ENCODE data around the gene BNC2. TPM values are rescaled to one million over a fixed set of nuclear protein-coding genes. Genes with fewer than 3 reads are reported as not detected.

The BNC2 gene
- total RNA-seq, 2 experiments from 2014 or later: not detected

DNA sequence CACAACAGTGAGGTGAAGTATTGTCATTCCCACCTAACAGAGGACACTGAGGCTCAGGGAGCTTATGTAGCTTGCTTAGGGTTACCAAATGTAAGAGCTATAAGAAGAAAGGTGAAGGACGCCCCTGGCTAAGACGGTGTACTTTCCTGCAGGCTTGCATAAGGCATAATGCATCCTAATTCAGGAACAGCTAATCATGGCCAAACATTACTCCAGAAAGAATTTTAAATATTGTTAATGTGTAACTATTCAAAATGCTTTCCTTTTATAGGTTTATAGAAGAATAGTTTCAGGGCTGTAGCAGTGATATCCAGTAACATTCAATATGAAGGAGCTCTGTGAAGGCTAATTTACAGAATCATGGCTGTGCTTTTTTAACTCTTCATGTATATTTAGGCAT lies 479.1 kb downstream of the BNC2 start:
- BruUV-seq (replicated peaks): no TSS peak
- ChIA-PET CTCF (ENCODE audit: unreplicated experiment) (no interaction called here), POLR2A (interaction anchor here (0.8 kb wide), 1 partner anchor 102 kb away, joined by 3 read pairs; no protein-coding TSS in a partner anchor)
- intact Hi-C loops (cut with micrococcal nuclease; ENCODE audit: unreplicated experiment): no loop called here
- Histone ChIP-seq H3K36me3 (ENCODE audit: insufficient read depth, low read length) (no peaks in the 10 kb centered on the region), H4K20me1 (ENCODE audit: insufficient read depth, low read length) (no peaks in the 10 kb centered on the region), H3K4me1 (ENCODE audit: insufficient read depth, low read length, poor library complexity, severe bottlenecking) (no peaks in the 10 kb centered on the region), H2AFZ (ENCODE audit: low read length) (no peak overlapping the region), H3K9me2 (ENCODE audit: insufficient read depth, low read length) (no peaks in the 10 kb centered on the region), H3K4me3 (ENCODE audit: low read depth, low read length, poor library complexity, severe bottlenecking) (no peak overlapping the region), H3K27ac (ENCODE audit: low read depth, low read length, poor library complexity, severe bottlenecking) (no peak overlapping the region), H3K4me2 (ENCODE audit: low read length) (no peak overlapping the region), H3K79me2 (ENCODE audit: insufficient read depth, low read depth, low read length) (no peaks in the 10 kb centered on the region), H3K9me3 (ENCODE audit: low read length) (no peaks in the 10 kb centered on the region)
- no peak for DNase-seq (ENCODE audit: low spot score)
- TF ChIP-seq EZH2phosphoT487 (IDR thresholded peaks at IDR 0.05; ENCODE audit: borderline replicate concordance, low read depth, low read length): no peak
- TF ChIP-seq, protein P1, sequence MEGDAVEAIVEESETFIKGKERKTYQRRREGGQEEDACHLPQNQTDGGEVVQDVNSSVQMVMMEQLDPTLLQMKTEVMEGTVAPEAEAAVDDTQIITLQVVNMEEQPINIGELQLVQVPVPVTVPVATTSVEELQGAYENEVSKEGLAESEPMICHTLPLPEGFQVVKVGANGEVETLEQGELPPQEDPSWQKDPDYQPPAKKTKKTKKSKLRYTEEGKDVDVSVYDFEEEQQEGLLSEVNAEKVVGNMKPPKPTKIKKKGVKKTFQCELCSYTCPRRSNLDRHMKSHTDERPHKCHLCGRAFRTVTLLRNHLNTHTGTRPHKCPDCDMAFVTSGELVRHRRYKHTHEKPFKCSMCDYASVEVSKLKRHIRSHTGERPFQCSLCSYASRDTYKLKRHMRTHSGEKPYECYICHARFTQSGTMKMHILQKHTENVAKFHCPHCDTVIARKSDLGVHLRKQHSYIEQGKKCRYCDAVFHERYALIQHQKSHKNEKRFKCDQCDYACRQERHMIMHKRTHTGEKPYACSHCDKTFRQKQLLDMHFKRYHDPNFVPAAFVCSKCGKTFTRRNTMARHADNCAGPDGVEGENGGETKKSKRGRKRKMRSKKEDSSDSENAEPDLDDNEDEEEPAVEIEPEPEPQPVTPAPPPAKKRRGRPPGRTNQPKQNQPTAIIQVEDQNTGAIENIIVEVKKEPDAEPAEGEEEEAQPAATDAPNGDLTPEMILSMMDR (conservative IDR thresholded peaks at IDR 0.05; ENCODE audit: low read length): no peak

DNA sequence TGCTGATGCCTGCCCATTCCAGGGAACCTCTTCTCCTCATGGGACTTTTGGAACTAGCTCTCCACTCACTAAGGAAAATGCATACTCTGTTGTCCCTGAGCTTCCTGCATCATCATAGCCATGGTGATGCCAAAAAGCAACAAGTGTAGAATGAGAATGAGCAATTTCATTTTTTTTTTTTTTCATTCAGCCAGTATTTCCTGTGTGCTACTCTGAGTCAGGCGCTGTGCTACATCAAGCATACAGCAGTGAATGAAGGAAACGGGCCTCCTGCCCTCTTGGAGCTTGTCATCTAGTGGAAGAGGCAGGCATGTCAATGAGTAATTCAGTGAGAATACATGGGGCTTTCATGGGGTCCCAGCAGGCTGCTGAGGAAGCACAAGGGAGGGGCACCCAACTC lies 483.1 kb downstream of the BNC2 start:
- no TSS peak for BruUV-seq (replicated peaks)
- no peaks in the 10 kb centered on the region for H3K9me3 ChIP-seq (ENCODE audit: low read length)
- CTCF ChIA-PET (ENCODE audit: unreplicated experiment): no interaction called here
- H3K36me3 ChIP-seq (ENCODE audit: insufficient read depth, low read length): no peaks in the 10 kb centered on the region
- no peaks in the 10 kb centered on the region for H3K9me2 ChIP-seq (ENCODE audit: insufficient read depth, low read length)
- intact Hi-C loops (cut with micrococcal nuclease; ENCODE audit: unreplicated experiment): no loop called here
- no peak for DNase-seq (ENCODE audit: low spot score)
- no peaks in the 10 kb centered on the region for H3K79me2 ChIP-seq (ENCODE audit: insufficient read depth, low read depth, low read length)
- no peaks in the 10 kb centered on the region for H4K20me1 ChIP-seq (ENCODE audit: insufficient read depth, low read length)
- H3K4me1 ChIP-seq (ENCODE audit: insufficient read depth, low read length, poor library complexity, severe bottlenecking): no peaks in the 10 kb centered on the region
- H3K4me3 ChIP-seq (ENCODE audit: low read depth, low read length, poor library complexity, severe bottlenecking): no peak overlapping the region
- POLR2A ChIA-PET: no interaction called here
- no peak for TF ChIP-seq EZH2phosphoT487 (IDR thresholded peaks at IDR 0.05; ENCODE audit: borderline replicate concordance, low read depth, low read length)
- TF ChIP-seq, protein P1 (conservative IDR thresholded peaks at IDR 0.05; ENCODE audit: low read length): no peak
- H3K27ac ChIP-seq (ENCODE audit: low read depth, low read length, poor library complexity, severe bottlenecking): no peak overlapping the region
- no peak overlapping the region for H2AFZ ChIP-seq (ENCODE audit: low read length)
- no peak overlapping the region for H3K4me2 ChIP-seq (ENCODE audit: low read length)

DNA sequence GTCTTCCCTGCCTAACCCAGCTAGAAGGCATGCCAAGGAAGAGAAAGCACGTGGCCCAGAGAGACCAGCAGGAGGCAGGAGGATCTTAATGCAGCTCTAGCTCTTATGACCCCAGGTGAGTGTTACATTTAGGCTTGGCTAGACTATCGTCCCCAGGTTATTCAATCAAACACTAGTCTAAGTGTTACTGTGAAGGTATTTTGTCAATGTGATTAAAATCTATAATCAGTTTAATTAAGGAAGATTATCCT lies 483.7 kb downstream of the BNC2 start:
- H4K20me1 ChIP-seq (ENCODE audit: insufficient read depth, low read length): no peaks in the 10 kb centered on the region
- no TSS peak for BruUV-seq (replicated peaks)
- no peaks in the 10 kb centered on the region for H3K4me1 ChIP-seq (ENCODE audit: insufficient read depth, low read length, poor library complexity, severe bottlenecking)
- H2AFZ ChIP-seq (ENCODE audit: low read length): no peak overlapping the region
- no peaks in the 10 kb centered on the region for H3K9me3 ChIP-seq (ENCODE audit: low read length)
- ChIA-PET CTCF (ENCODE audit: unreplicated experiment) (no interaction called here), POLR2A (no interaction called here)
- no peak overlapping the region for H3K4me3 ChIP-seq (ENCODE audit: low read depth, low read length, poor library complexity, severe bottlenecking)
- no peak overlapping the region for H3K27ac ChIP-seq (ENCODE audit: low read depth, low read length, poor library complexity, severe bottlenecking)
- no peaks in the 10 kb centered on the region for H3K79me2 ChIP-seq (ENCODE audit: insufficient read depth, low read depth, low read length)
- no peak overlapping the region for H3K4me2 ChIP-seq (ENCODE audit: low read length)
- DNase-seq (ENCODE audit: low spot score): no peak
- intact Hi-C loops (cut with micrococcal nuclease; ENCODE audit: unreplicated experiment): no loop called here
- no peaks in the 10 kb centered on the region for H3K36me3 ChIP-seq (ENCODE audit: insufficient read depth, low read length)
- H3K9me2 ChIP-seq (ENCODE audit: insufficient read depth, low read length): no peaks in the 10 kb centered on the region
- no peak for TF ChIP-seq EZH2phosphoT487 (IDR thresholded peaks at IDR 0.05; ENCODE audit: borderline replicate concordance, low read depth, low read length)
- TF ChIP-seq, protein P1 (conservative IDR thresholded peaks at IDR 0.05; ENCODE audit: low read length): no peak

Data from OCI-LY7 (cell line).